ENCODE measurements around the gene BCKDHB. TPM values are rescaled to one million over a fixed set of nuclear protein-coding genes. Genes with fewer than 3 reads are reported as not detected.

Gene BCKDHB
- total RNA-seq, 1 experiment from 2014 or later, result 24.3 TPM

Other genes with a start within 250 kb of the BCKDHB start
- gene ELOVL4, start 159.1 kb upstream of the BCKDHB start, total RNA-seq (2021), result 8.5 to 10.1 TPM (median 9.0 TPM) in 3 replicates
- 47.2 to 51.0 TPM (median 49.4 TPM) in 3 replicates for gene TTK, start 102.0 kb upstream of the BCKDHB start, total RNA-seq (2021)

All from WTC11 (cell line).